ENCODE data around the gene ROCK2.

GRCh38 chr2:11337909-11338308, 6.5 kb downstream of the ROCK2 start:
- TF ChIP-seq CTCF (conservative IDR thresholded peaks at IDR 0.05) (no peak), EZH2 (IDR thresholded peaks at IDR 0.05; ENCODE audit: low read depth) (no peak)

Data from PC-9 (cell line).